KG1 (cell line): ENCODE results near the gene HS2ST1.
"Not testable (repeated sequence)": the region's sequence is repeated elsewhere in the genome, so short reads cannot be mapped to it uniquely, and the experiment has no call there.

Source experiments
- DNase-seq: peaks from one replicate; lab custom pipeline; 2025; lab: John Stamatoyannopoulos, UW

The HS2ST1 gene

DNA sequence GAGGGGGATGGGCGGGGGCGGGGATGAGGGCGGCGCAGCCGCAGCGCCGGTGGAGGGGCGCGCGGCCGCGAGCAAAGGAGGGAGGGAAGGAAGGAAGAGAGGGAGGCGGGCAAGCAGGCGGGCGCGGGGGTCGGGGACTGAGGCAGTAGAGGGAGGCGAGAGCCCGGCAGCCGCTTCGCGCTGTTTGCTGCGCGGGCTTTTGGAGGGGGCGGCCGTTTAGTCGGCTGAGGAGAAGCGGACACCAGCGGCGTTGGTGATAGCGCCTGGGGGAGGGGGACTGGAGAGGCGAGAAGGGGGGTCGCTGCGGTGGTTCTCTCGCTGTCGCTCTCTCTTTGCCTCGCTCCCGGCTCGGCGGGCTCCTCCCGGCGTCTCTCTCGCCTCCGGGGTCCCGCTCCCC, at the start of gene HS2ST1:
TSS of gene HS2ST1 (plus strand) at position 35 of the 397 bp plus-strand sequence.
- no peak for DNase-seq

DNA sequence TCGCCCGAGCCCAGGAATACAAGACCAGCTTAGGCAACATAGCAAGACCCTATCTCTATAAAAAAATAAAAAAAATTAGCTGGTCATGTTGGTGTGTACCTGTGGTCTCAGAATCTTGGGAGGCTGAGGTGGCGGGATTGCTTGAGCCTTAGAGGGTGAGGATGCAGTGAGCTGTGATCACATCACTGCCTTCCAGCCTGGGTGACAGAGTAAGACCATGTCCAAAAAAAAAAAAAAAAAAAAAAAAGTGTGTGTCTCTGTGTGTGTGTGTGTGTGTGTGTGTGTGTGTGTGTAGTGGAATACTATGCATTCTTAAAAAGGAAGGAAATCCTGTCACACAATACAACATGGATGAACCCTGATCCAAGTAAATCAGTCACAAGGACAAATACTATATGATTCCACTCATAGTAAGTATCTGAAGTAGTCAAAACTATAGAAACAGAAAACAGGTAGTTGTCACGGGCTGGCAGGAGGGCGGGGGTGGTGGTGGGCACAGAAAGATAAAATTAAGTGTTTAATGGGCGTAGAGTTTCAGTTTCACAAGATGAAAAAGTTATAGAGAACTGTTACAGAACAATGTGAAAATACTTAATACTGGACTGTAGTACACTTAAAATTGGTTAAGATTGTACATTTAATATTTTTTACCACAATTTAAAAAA, 48.3 kb upstream of the HS2ST1 start:
- no peak for DNase-seq

DNA sequence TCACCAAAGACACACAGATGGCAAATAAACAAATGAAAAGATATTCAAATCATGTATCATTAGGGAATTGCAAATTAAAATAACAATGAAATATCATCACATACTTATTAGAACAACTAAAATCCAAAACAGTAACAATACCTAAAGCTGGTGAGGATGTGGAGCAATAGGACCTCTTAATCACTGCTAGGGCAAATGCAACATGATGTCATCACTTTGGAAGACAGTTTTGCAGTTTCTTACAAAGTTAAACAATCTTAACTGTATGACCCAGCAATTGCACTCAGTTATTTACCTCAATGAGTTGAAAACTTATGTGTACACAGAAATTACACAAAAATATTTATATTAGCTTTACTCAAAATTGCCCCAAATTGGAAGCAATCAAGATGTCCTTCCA, 47.8 kb upstream of the HS2ST1 start:
- no peak for DNase-seq

DNA sequence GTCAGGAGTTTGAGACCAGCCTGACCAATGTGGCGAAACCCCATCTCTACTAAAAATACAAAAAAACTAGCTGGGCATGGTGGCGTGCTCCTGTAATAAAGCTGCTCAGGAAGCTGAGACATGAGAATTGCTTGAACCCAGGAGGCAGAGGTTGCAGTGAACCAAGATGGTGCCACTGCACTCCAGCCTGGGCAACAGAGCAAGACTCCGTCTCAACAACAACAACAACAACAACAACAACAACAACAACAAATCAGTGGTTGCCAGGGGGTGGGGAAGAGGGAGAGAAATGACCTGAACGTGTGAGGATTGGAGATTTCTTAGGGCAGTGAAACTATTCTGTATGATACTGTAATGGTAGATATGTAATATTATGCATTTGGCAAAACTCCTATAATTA, 47.2 kb upstream of the HS2ST1 start:
- not testable (repeated sequence) for DNase-seq

DNA sequence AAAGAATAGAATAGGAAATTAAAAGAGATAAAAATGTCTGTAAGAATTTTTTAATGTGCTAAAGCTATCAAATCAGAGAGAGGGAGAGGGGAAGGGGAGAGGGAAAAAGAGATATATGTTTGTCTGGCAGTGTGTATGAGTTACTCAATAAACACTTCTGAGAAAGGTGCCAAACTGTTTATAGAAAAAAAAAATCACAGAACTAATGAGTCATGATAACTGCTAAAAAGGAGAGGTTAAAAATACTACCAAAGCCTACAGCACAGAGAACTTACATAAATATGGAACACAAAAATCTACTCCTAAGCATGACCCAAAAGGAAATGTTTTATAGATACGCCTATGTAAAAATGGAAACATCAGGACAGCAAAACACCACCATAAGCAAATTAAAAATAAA, 46.0 kb upstream of the HS2ST1 start:
- no peak for DNase-seq

DNA sequence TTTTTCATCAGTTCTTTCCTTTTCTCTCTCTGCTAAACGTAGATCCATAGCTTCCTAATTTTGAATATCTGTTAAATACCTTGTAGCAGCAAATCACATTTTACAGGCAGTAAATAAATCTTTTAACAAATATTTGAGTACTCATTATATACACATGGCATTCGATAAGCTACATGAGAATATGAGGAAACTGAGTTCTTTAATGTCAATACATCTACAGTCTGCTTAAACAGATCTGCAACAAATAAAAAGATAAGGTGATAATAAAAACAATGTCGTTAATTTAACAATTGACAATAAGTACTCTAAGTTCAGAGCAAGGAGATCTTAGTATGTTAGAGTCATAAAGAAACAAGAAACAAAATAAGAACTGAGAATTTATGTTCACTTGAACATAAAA, 43.4 kb upstream of the HS2ST1 start:
- DNase-seq: no peak

DNA sequence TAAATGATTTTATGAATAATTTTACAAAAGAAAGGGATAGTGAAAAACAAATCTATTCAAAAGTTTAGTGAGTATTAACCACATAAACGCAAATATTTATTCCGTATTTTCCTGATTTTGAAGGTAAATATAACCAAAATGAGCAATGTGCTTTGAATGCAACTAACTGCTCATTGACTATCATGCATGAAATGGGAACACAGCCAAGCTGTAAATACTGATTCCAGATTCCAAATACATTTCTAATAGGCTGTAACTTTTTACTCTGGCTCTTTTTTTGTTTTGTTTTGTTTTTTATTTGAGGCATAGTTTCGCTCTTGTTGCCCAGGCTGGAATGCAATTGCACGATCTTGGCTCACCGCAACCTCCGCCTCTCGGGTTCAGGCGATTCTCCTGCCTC, 42.3 kb upstream of the HS2ST1 start:
- no peak for DNase-seq

DNA sequence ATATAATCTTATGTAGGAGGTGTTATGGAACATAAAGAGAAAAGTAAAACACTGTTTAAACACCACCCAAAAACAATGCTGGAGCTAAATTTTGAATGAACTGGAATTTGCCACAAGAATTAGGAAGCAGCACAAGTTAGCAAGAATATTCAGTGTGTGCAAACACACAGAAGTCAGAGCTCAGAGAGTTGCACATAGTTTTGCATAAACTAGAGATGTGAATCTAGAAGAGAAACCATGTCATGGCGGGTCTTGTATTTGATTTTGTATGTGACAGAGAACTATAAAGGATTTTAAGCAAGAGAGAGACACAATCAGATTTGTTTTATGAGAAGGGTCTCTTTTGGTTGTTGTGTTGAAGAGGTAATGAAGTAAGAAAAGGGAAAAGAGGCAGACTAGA, 38.7 kb upstream of the HS2ST1 start:
- DNase-seq: no peak

DNA sequence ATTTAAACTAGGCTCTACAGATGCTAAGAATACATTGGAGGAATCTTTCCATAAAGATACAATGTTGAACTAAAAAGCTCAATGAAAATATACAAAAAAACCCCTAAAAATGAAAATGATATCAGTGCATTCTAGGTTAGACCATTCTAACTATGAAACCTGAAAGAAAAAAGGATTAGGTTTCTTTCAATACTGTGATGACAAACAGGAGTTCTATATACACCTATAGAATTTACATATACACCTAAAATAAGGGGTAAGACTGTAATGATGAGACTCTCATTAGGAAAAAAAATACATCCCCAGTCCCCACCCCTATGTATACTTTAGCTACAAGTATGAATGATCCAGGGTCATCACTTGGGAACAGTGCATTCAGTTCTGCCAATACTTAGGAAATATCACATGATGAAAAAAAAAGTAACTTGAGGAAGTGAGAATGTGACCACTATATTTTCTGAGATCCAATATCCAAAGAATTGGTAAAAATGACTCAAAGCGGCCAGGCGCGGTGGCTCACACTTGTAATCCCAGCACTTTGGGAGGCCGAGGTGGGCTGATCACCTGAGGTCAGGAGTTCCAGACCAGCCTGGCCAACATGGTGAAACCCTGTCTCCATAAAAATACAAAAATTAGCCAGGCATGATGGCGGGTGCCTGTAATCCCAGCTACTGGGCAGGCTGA, 26.8 kb upstream of the HS2ST1 start:
- no peak for DNase-seq

DNA sequence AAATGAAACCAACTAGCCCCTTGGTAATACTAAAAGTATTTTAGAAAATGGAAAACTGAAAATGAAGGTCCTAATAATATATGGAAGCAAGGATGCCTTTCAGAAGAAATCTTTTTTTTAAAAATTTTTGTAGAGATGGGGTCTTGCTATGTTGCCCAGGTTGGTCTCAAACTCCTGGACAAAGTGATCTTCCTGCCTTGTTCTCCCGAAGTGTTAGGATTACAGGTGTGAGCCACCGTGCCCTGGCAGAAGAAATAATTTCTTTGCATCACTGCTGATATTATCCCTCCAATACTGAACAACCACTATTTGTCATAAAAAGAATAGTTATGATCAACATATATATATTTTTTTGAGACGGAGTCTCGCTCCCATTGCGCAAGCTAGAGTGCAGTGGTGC, 26.1 kb upstream of the HS2ST1 start:
- no peak for DNase-seq

DNA sequence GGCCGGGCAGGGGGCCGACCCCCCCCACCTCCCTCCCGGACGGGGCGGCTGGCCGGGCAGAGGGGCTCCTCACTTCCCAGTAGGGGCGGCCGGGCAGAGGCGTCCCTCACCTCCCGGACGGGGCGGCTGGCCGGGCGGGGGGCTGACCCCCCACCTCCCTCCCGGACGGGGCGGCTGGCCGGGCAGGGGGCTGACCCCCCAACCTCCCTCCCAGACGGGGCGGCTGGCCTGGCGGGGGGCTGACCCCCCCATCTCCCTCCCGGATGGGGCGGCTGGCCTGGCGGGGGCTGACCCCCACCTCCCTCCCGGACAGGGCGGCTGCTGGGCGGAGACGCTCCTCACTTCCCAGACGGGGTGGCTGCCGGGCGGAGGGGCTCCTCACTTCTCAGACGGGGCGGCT, 15.0 kb upstream of the HS2ST1 start:
- DNase-seq: not testable (repeated sequence)

DNA sequence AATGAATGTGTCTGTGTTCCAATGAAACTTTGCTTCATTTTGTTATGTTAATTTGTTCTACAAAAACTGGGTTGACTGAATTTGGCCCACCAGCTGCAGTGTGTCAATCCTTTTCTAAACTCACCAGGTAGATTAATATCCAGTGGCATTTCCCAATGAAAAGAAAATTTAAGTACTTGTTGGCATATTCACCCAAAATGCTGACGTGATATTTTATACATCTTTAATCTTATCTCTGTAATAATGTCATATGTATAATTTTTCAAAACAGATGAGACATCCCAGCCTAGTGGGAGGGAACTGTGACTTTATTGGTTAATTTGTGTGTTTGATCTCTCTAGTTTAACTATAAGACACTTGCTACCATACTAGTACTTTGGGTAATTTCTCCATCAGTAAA, 8.6 kb upstream of the HS2ST1 start:
- DNase-seq: no peak

DNA sequence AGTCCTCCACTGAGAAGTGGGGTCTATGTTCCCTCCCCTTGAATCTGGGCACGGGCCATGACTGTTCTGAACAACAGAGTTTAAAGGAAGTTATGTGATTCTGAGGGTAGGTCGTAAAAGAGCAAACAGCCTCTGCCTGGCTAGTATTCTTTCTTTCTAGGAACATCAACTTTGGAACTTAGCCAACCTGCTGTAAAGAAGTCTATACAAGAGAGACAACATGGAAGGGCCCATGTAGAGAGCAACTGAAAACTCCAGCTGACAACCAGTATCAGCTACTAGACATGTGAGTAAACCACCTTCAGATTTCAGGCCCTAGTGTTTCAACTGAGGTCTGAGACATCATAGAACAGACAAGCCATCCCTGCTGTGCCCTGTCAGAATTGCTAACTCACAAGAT, 8.0 kb upstream of the HS2ST1 start:
- DNase-seq: no peak

DNA sequence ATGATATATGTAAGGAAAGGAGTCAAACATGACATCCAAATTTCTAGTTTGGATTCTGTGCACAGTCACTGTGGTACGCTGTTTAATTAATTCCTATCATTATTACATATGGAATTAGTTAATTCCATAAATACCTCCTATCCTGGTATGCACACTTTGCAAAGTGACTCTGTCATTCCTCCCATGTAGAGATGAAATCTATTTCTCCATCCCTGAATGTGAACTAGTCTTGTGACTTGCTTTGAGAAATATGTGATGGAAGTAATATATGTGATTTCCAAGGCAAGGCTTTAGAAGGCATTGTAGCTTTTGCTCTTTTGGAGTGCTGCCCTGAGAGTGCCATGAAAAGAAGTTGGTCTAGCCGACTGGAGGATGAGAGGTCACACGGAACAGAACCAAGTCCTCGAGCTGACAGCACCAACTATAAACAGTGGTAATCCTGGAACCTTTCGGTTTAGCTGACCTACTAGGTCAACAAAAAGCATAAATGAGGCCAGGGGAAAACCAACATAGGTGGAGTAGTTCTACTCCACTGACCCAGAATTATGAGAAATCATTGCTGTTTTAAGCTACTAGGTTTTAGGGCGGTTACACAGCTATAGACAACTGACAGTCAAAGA, 2.0 kb upstream of the HS2ST1 start:
- no peak for DNase-seq

DNA sequence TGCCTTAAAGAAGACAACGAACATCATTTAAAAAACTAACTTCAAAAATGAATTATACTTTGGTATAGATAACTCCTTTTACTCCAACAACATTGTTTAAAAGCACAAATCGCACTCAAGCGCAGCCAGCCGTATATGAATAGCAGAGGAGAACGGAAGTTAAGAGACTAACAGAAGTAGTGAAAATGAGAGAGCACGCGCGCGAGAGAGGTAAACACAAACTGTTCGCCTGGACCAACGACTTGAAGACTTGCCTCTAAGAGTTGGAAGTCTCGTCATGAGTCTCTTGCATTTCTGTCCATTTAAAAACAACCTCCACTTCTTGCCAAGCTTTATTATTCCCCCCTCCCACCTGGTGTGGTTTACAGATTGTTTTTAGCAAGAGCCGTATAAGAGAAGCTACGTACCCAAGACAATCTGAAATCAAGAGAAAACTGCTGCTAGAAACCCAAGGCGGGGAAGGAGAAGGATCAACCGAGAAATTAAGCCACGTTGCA, 988 bp upstream of the HS2ST1 start:
- peak; percentile 67 for DNase-seq

DNA sequence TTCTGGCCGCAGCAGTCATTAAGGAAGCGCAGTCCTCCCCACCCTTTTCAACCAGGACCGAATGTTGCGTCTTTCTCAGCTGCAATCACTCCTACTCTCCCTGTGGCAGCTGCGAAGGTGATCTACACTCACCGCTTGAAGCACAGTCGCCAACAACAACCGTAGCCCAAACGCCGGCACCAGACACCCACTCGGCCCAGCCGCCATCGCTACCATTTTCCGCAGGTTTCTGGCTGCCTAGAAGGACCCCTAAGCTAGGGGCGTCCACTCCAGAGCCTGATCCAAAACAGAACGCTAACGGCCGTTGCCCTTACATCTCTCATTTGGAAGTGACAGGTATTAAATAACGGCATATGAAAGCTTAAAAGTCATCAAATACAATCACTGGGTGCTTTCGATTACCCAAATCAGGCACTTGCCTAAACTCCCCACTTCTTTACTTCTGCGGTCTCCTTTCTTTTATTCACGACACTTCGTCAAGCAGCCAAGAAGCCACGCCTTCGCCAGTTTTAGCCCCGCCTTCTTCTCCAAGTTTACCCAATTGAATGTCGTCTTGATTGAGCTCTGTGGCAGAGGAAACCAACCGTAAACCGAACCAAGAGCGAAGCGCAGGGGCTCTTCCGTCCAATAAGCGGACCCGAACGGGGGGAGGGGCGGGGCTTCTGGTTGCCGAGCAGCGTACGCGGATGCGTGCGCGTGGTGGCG, 387 bp upstream of the HS2ST1 start, which contains the start of gene SELENOF:
TSS of gene SELENOF (minus strand) at position 231 of the 705 bp plus-strand sequence. CDS start at position 216, 15 bp downstream.
- DNase-seq: peak; percentile 99

DNA sequence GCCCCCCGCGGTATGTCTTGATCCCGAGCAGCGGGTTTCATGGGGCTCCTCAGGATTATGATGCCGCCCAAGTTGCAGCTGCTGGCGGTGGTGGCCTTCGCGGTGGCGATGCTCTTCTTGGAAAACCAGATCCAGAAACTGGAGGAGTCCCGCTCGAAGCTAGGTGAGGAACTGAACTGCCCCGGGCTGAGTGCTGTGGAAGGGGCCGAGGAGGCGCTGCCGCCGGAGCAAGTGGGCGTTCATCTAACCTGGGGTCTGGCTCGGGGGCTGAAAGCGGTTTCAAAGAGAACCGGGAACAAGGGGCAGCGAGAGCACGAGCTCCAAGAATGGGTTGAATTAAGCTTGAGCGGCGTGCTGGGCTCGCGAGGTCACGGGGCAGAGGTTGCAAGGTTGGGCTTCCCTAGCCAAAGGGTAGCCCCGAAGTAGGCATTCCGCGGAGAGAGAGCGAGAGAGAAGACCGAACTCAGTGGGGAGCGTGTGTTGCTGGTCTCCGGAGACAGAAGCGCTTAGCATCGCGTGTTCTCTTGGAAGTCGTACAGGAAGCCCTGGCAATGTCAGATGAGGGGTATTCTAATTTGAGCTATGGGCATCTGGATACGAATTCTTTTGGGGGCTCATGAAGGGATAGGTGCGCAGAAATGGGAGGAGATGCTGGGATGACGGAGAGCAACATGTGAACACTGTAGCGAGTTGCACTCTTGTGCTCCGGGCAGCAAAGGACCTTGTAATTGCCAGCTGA, 732 bp downstream of the HS2ST1 start:
- peak; percentile 80 for DNase-seq

DNA sequence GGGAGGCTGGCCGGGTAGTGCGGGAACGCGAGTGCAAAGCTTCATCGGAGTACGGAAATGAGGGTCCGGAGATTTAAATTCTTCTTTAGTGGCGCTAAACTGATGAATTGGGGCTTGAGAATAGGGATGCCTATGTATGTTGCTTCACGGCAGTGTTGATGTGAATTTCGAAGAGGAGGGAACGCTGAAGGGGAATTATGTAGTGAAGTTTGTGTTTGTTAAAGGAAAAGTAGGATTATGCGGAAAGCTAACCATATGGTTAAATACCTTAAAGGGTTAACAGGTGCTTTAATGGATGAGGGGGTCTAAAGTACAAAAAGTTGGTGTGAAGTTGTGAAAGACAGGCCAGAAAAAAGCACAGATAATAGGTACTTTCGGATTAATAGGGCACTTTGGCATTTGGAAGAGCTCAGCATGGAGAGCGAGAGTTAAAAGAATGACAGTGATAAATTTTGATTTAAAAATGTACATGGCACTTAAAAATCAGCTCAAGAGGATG, 1.4 kb downstream of the HS2ST1 start:
- DNase-seq: no peak

DNA sequence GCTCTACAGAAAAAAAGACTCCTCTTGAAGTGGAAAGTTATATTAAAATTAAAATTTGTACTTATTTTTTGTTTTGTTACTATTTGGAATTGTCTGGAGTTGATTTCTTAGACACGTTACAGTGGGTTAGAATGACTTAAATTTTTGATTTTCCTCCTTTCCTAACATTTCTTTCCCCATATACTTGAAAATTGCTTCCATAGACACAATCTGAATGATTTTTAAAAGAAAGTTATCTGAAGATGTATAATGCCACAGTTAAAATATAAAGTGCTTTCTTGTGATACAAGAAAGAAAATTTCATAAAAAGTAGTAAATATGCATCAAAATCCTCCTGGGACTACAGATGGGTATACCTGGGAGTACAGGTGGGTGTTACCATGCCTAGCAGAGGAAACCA, 2.3 kb downstream of the HS2ST1 start:
- no peak for DNase-seq

DNA sequence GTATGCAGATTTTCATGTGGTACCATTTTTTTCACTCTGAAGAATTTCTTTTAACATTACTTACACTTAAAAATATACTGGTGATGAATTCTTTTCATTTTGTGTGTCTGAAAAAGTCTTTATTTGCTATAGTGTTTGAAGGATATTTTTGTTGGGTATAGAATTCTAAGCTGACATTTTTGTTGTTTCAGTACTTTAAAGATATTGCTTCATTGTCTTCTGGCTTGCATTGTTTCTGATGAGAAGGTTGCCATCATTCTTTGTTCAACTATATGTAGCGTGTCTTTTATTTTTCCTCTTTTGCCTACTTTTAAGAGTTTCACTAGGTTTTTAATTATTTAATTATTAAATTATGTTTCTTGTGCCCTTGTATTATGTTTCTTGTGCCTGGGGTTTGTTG, 8.0 kb downstream of the HS2ST1 start:
- no peak for DNase-seq

DNA sequence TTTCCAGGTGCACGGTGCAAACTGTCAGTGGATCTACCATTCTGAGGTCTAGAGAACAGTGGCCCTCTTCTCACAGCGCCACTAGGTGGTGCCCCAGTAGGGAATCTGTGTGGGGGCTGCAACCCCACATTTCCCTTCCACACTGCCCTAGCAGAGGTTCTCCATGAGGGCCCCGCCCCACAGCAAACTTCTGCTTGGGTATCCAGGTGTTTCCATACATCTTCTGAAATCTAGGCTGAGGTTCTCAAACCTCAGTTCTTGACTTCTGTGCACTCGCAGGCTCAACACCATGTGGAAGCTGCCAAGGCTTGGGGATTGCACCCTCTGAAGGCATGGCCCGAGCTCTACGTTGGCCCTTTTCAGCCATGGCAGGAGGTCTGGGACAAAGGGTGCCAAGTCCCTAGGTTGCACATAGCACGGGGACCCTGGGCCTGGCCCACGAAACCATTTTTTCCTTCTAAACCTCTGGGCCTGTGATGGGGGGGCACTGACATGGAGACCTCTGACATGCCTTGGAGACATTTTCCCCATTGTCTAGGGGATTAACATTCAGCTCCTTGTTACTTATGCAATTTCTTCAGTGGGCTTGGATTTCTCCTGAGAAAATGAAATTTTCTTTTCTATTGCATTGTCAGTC, 10.0 kb downstream of the HS2ST1 start:
- DNase-seq: no peak
